Heart left ventricle (tissue), 13 donors: ENCODE measurements around the gene PRMT3.

ENCODE experiments used
- POLR2A ChIP-seq, 2 donors: fragments of 450-650 bp; IDR thresholded peaks; one replicate each; pipeline ENCODE4 v1.6.1; 2017; ENCODE audit warnings: antibody characterized with exemption in 2 of 2, mild to moderate bottlenecking in 2 of 2, moderate library complexity in 2 of 2
- TF ChIP-seq, protein P1 (sequence below), 12 donors: fragments of 200-600 bp; sonication (generic) in 4 of 12; IDR thresholded peaks; one replicate each; pipeline versions ENCODE4 v1.5.0 to v1.8.0; 2018 to 2022; ENCODE audit warnings: antibody characterized with exemption in 12 of 12, mild to moderate bottlenecking in 5 of 12
- donor health status: ischemic (EF 13 %, LVEDD 7.1; RV severe dilation, severe dysfunction).
- donor health status: DM: no; HTN: yes; CAD: no.
- donor health status: DM: no; HTN: no; CAD: no.
- donor health status: ischemic (EF 25% LVEDD 6.9; RV normal size, moderate dysfunction).
- donor health status: ischemic (EF 25% LVEDD 5.7; RV mildly dilated, moderate dysfunction).
- donor health status: ischemic (EF 35%, LVEDD 5.7; RV mildly dilated, moderate dysfunction).
- donor health status: nonischemic (EF 11% LVEDD 7.7; RV severe dilation, severe dysfunction).
- donor health status: DM: yes; HTN: yes; CAD: no.
- donor health status: PGD.
- donor health status: ischemic (EF 29% LVEDD 5.4; RV normal size, mild dysfunction).
- donor health status: nonischemic (EF 23%, LVEDD 6.1; RV moderate dilation, normal function).

DNA sequence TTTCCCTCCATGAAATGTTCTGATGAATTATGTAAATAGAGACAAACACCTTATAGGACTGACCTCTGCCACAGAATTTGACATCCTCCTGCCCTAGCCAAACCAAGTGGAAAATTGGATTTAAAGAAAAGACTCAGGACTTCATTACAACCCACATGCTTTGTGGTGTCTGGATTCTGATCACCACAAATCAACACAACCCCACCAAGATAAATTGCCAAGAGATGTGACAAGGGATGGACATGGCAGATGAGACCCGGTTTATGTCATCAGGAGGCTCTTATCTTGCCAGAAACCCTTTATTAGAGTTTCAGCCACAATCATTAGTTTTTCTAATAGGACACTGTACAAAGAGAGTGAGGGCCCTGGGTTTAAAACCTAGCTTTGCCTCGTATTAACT, 154.0 kb downstream of the PRMT3 start:
- TF ChIP-seq, protein P1, sequence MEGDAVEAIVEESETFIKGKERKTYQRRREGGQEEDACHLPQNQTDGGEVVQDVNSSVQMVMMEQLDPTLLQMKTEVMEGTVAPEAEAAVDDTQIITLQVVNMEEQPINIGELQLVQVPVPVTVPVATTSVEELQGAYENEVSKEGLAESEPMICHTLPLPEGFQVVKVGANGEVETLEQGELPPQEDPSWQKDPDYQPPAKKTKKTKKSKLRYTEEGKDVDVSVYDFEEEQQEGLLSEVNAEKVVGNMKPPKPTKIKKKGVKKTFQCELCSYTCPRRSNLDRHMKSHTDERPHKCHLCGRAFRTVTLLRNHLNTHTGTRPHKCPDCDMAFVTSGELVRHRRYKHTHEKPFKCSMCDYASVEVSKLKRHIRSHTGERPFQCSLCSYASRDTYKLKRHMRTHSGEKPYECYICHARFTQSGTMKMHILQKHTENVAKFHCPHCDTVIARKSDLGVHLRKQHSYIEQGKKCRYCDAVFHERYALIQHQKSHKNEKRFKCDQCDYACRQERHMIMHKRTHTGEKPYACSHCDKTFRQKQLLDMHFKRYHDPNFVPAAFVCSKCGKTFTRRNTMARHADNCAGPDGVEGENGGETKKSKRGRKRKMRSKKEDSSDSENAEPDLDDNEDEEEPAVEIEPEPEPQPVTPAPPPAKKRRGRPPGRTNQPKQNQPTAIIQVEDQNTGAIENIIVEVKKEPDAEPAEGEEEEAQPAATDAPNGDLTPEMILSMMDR (IDR thresholded peaks at IDR 0.05) = no peak
- TF ChIP-seq POLR2A (IDR thresholded peaks at IDR 0.05) = no peak
